Liver (tissue), 9 donors: ENCODE measurements around the gene PUSL1. TPM values are rescaled to one million over a fixed set of nuclear protein-coding genes. Genes with fewer than 3 reads are reported as not detected.

Source experiments
- DNase-seq: peaks from one replicate; pipeline ENCODE4 v3.0.0-alpha.2; 2017; ENCODE audit warnings: low spot score
- H3K27ac ChIP-seq, 2 donors: one replicate each; pipeline ENCODE4 v1.7.0; 2013; ENCODE audit warnings: inconsistent platforms in 2 of 2, low read length in 2 of 2, control low read depth in 1 of 2, low read depth in 1 of 2, mild to moderate bottlenecking in 1 of 2
- H3K27me3 ChIP-seq, 4 donors: one replicate each; pipeline versions ENCODE4 v1.6.1 to v1.7.0; 2013; ENCODE audit warnings: low read length in 3 of 4, inconsistent platforms in 1 of 4, mild to moderate bottlenecking in 1 of 4, moderate library complexity in 1 of 4; ENCODE audit not compliant: control insufficient read depth in 4 of 4, insufficient read depth in 4 of 4
- H3K36me3 ChIP-seq, 4 donors: one replicate each; pipeline versions ENCODE4 v1.6.1 to v1.7.0; 2013; ENCODE audit warnings: low read length in 3 of 4, mild to moderate bottlenecking in 3 of 4, low read depth in 1 of 4, moderate library complexity in 1 of 4; ENCODE audit not compliant: control insufficient read depth in 4 of 4, insufficient read depth in 3 of 4
- H3K4me1 ChIP-seq, 4 donors: one replicate each; pipeline versions ENCODE4 v1.6.1 to v1.7.0; 2013; ENCODE audit warnings: low read length in 3 of 4, mild to moderate bottlenecking in 3 of 4, moderate library complexity in 1 of 4; ENCODE audit not compliant: control insufficient read depth in 4 of 4, insufficient read depth in 4 of 4
- H3K4me3 ChIP-seq, 3 donors: one replicate each; pipeline versions ENCODE4 v1.6.1 to v1.7.0; 2013; ENCODE audit warnings: low read length in 3 of 3, control low read depth in 1 of 3, low read depth in 1 of 3, mild to moderate bottlenecking in 1 of 3
- H3K9ac ChIP-seq, 2 donors: one replicate each; pipeline ENCODE4 v1.7.0; 2013; ENCODE audit warnings: low read length in 2 of 2, mild to moderate bottlenecking in 2 of 2, moderate library complexity in 2 of 2, control low read depth in 1 of 2, low read depth in 1 of 2
- H3K9me3 ChIP-seq, 4 donors: one replicate each; pipeline versions ENCODE4 v1.6.1 to v1.7.0; 2013; ENCODE audit warnings: low read length in 3 of 4; ENCODE audit not compliant: control insufficient read depth in 4 of 4
- EGR1 ChIP-seq, 2 donors: IDR thresholded peaks; 2 replicates each; pipeline ENCODE4 v1.6.1; 2016 to 2018; ENCODE audit warnings: antibody characterized with exemption in 2 of 2, low read depth in 2 of 2
- FOXA1 ChIP-seq: IDR thresholded peaks from 2 replicates; pipeline ENCODE4 v1.6.1; 2016; ENCODE audit warnings: antibody characterized with exemption
- FOXA2 ChIP-seq: IDR thresholded peaks from 2 replicates; pipeline ENCODE4 v1.6.1; 2016; ENCODE audit warnings: antibody characterized with exemption
- GABPA ChIP-seq, 2 donors: IDR thresholded peaks in 1 of 2; conservative IDR thresholded peaks in 1 of 2; 2 replicates each; pipeline ENCODE4 v1.6.1; 2016; ENCODE audit warnings: antibody characterized with exemption in 2 of 2, mild to moderate bottlenecking in 1 of 2, moderate library complexity in 1 of 2
- HNF4G ChIP-seq: IDR thresholded peaks from 2 replicates; pipeline ENCODE4 v1.6.1; 2016; ENCODE audit warnings: antibody characterized with exemption
- JUND ChIP-seq, 2 donors: IDR thresholded peaks; 2 replicates each; pipeline ENCODE4 v1.6.1; 2016; ENCODE audit warnings: antibody characterized with exemption in 2 of 2
- NR2F2 ChIP-seq: IDR thresholded peaks from 2 replicates; pipeline ENCODE4 v1.6.1; 2016; ENCODE audit warnings: antibody characterized with exemption
- RAD21 ChIP-seq, 2 donors: IDR thresholded peaks; 2 replicates each; pipeline ENCODE4 v1.6.1; 2016; ENCODE audit warnings: antibody characterized with exemption in 2 of 2, mild to moderate bottlenecking in 2 of 2
- RXRA ChIP-seq, 2 donors: IDR thresholded peaks; 2 replicates each; pipeline ENCODE4 v1.6.1; 2017 to 2018; ENCODE audit warnings: antibody characterized with exemption in 2 of 2, mild to moderate bottlenecking in 1 of 2
- SP1 ChIP-seq: IDR thresholded peaks from 2 replicates; pipeline ENCODE4 v1.6.1; 2018; ENCODE audit warnings: antibody characterized with exemption, mild to moderate bottlenecking
- TAF1 ChIP-seq: conservative IDR thresholded peaks from 2 replicates; pipeline ENCODE4 v1.6.1; 2016; ENCODE audit warnings: antibody characterized with exemption, mild to moderate bottlenecking
- YY1 ChIP-seq: IDR thresholded peaks from 2 replicates; pipeline ENCODE4 v1.6.1; 2016; ENCODE audit warnings: antibody characterized with exemption, mild to moderate bottlenecking
- WGBS: extraction: QIAGEN DNeasy Blood & Tissue Kit; methylation state at CpG from one replicate; pipeline ENCODE4 v1.1.7; 2013; 5-methylcytosine and 5-hydroxymethylcytosine counted together
- polyA plus RNA-seq, 2 donors: library from polyadenylated mRNA; stranded (reverse) in 1 of 2; unstranded in 1 of 2; fragments of 200-250 nt in 1 of 2; fragments of >200 nt in 1 of 2; fragmentation: Nextera tagmentation in 1 of 2; extraction: Ambion mirVana in 1 of 2; gene quantifications; one replicate each; pipeline versions ENCODE4 v1.2.1 to v1.2.3, GENCODE V29; 2013 to 2015
- total RNA-seq, 2 donors: library from RNA; depleted of rRNA; stranded (reverse); fragments of >200 nt; gene quantifications; one replicate each; pipeline ENCODE4 v1.2.3, GENCODE V29; 2014
- TF ChIP-seq, protein P1 (sequence below): IDR thresholded peaks from 2 replicates; pipeline ENCODE4 v1.6.1; 2016; ENCODE audit warnings: antibody characterized with exemption
- TF ChIP-seq, protein P2 (sequence below): IDR thresholded peaks from 2 replicates; pipeline ENCODE4 v1.6.1; 2016; ENCODE audit warnings: antibody characterized with exemption
- TF ChIP-seq, protein P3 (sequence below): IDR thresholded peaks from 2 replicates; pipeline ENCODE4 v1.6.1; 2016; ENCODE audit warnings: antibody characterized with exemption, mild to moderate bottlenecking
- TF ChIP-seq, protein P4 (sequence below): IDR thresholded peaks from 2 replicates; pipeline ENCODE4 v1.6.1; 2016; ENCODE audit warnings: antibody characterized with exemption
- donor health status: healthy.
- donor health status: healthy.
- donor health status: healthy.
- donor health status: healthy.
- donor health status: healthy.

PUSL1 gene
- total and polyA plus RNA-seq, 4 donors = 9.3 to 14.9 (median 10.3) TPM

DNA sequence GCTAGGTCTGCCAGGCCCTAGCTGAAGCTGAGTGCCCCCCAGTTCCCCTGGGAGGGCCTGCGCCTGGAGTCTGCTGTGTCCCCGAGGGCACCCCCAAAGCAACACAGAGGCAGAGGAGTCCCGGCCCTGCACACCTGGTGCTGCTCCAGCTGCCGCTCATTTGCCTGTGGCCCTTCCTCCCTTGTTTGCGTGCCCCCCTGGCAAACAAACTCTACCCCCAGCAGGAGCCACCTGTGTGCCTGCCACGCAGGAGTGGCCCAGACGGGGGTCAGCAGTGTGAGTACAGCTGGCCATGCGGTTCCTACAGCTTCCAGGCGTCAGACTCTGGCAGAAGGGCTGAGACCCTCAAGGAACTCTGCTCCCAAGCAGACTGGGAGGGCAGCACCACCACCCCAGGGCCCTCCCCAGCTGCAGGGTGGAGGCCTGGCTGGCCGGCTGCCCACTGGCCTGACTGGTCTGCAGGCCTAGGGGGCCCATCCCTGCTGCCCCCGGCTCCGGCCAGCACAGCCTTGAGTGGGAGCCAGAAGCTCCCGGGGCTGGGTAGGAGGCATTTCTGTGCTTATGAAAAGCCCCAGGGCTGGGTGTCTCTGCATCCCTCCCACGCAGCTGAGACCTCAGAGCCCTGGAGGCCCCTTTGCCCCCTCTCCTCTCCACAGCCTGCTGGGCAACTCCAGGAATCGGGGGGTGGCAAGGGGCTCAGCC is 22.1 kb downstream of the PUSL1 start:
- Histone ChIP-seq H3K9ac (no peak overlapping the region), H3K36me3 (peaks cover 0 to 11% (median 6%) of the 10 kb centered on the region in 4 donors), H3K27me3 (no peaks in the 10 kb centered on the region), H3K4me1 (peaks cover 13 to 37% (median 26%) of the 10 kb centered on the region in 4 donors), H3K4me3 (no peak overlapping the region), H3K9me3 (no peaks in the 10 kb centered on the region), H3K27ac (no peak overlapping the region)
- TF ChIP-seq FOXA1 (no peak), GABPA (IDR thresholded peaks at IDR 0.05 in 1 of 2, conservative IDR thresholded peaks at IDR 0.05 in 1 of 2) (no peak), EGR1 (IDR thresholded peaks at IDR 0.05; ENCODE audit: low read depth in 2 of 2) (no peak), RAD21 (IDR thresholded peaks at IDR 0.05) (no peak), JUND (IDR thresholded peaks at IDR 0.05) (no peak), TAF1 (no peak), NR2F2 (no peak), RXRA (IDR thresholded peaks at IDR 0.05) (no peak), YY1 (no peak), FOXA2 (no peak), SP1 (no peak)
- TF ChIP-seq, protein P1, sequence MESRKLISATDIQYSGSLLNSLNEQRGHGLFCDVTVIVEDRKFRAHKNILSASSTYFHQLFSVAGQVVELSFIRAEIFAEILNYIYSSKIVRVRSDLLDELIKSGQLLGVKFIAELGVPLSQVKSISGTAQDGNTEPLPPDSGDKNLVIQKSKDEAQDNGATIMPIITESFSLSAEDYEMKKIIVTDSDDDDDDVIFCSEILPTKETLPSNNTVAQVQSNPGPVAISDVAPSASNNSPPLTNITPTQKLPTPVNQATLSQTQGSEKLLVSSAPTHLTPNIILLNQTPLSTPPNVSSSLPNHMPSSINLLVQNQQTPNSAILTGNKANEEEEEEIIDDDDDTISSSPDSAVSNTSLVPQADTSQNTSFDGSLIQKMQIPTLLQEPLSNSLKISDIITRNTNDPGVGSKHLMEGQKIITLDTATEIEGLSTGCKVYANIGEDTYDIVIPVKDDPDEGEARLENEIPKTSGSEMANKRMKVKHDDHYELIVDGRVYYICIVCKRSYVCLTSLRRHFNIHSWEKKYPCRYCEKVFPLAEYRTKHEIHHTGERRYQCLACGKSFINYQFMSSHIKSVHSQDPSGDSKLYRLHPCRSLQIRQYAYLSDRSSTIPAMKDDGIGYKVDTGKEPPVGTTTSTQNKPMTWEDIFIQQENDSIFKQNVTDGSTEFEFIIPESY = no peak
- TF ChIP-seq, protein P2, sequence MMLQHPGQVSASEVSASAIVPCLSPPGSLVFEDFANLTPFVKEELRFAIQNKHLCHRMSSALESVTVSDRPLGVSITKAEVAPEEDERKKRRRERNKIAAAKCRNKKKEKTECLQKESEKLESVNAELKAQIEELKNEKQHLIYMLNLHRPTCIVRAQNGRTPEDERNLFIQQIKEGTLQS = no peak
- TF ChIP-seq, protein P3, sequence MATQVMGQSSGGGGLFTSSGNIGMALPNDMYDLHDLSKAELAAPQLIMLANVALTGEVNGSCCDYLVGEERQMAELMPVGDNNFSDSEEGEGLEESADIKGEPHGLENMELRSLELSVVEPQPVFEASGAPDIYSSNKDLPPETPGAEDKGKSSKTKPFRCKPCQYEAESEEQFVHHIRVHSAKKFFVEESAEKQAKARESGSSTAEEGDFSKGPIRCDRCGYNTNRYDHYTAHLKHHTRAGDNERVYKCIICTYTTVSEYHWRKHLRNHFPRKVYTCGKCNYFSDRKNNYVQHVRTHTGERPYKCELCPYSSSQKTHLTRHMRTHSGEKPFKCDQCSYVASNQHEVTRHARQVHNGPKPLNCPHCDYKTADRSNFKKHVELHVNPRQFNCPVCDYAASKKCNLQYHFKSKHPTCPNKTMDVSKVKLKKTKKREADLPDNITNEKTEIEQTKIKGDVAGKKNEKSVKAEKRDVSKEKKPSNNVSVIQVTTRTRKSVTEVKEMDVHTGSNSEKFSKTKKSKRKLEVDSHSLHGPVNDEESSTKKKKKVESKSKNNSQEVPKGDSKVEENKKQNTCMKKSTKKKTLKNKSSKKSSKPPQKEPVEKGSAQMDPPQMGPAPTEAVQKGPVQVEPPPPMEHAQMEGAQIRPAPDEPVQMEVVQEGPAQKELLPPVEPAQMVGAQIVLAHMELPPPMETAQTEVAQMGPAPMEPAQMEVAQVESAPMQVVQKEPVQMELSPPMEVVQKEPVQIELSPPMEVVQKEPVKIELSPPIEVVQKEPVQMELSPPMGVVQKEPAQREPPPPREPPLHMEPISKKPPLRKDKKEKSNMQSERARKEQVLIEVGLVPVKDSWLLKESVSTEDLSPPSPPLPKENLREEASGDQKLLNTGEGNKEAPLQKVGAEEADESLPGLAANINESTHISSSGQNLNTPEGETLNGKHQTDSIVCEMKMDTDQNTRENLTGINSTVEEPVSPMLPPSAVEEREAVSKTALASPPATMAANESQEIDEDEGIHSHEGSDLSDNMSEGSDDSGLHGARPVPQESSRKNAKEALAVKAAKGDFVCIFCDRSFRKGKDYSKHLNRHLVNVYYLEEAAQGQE = no peak
- TF ChIP-seq, protein P4, sequence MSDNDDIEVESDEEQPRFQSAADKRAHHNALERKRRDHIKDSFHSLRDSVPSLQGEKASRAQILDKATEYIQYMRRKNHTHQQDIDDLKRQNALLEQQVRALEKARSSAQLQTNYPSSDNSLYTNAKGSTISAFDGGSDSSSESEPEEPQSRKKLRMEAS = no peak
- DNase-seq = no peak
- WGBS = 78% methylated on average over 15 of the region's 15 CpGs

DNA sequence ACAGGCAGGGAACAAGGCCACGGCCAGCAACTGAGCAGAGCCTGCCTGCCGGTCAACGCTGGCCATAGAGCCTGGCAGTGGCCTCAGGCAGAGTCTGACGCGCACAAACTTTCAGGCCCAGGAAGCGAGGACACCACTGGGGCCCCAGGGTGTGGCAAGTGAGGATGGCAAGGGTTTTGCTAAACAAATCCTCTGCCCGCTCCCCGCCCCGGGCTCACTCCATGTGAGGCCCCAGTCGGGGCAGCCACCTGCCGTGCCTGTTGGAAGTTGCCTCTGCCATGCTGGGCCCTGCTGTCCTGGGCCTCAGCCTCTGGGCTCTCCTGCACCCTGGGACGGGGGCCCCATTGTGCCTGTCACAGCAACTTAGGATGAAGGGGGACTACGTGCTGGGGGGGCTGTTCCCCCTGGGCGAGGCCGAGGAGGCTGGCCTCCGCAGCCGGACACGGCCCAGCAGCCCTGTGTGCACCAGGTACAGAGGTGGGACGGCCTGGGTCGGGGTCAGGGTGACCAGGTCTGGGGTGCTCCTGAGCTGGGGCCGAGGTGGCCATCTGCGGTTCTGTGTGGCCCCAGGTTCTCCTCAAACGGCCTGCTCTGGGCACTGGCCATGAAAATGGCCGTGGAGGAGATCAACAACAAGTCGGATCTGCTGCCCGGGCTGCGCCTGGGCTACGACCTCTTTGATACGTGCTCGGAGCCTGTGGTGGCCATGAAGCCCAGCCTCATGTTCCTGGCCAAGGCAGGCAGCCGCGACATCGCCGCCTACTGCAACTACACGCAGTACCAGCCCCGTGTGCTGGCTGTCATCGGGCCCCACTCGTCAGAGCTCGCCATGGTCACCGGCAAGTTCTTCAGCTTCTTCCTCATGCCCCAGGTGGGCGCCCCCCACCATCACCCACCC is 22.9 kb downstream of the PUSL1 start, which contains the start of gene TAS1R3:
Gene TAS1R3, plus strand, starts transcription at position 213 of the 898 bp plus-strand sequence. Its CDS starts 66 bp downstream, at position 279.
- no peak for DNase-seq
- no peak within 1 kb of the TSS for H3K9ac ChIP-seq
- H3K36me3 ChIP-seq = peaks cover 0 to 12% (median 8%) of the 10 kb centered on the region in 4 donors
- H3K9me3 ChIP-seq = no peaks in the 10 kb centered on the region
- H3K27ac ChIP-seq = no peak within 1 kb of the TSS
- no peak within 1 kb of the TSS for H3K4me3 ChIP-seq
- TF ChIP-seq HNF4G (no peak), JUND (IDR thresholded peaks at IDR 0.05) (no peak)
- TF ChIP-seq, protein P3 = no peak
- peaks cover 9 to 29% (median 18%) of the 10 kb centered on the region in 4 donors for H3K4me1 ChIP-seq
- no peaks in the 10 kb centered on the region for H3K27me3 ChIP-seq
- 79% methylated on average over 41 of the region's 41 CpGs for WGBS
